ENCODE results near the gene KRTAP2-3.

DNA sequence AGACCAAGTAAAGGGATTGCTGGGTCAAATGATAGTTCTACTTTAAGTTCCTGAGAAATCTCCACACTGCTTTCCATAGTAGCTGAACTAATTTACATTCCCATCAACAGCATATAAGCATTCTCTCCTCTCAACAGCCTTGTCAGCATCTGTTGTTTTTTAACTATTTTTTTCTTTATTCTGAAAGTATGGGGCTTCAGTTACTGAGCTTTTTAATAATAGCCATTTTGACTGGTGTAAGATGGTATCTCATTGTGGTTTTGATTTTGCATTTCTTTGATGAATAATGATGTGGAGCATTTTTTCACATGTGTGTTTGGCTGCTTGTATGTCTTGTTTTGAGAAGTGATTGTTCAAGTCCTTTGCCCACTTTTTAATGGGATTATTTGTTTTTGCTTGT, 7.3 kb downstream of the KRTAP2-3 start:
- TF ChIP-seq, protein P1, sequence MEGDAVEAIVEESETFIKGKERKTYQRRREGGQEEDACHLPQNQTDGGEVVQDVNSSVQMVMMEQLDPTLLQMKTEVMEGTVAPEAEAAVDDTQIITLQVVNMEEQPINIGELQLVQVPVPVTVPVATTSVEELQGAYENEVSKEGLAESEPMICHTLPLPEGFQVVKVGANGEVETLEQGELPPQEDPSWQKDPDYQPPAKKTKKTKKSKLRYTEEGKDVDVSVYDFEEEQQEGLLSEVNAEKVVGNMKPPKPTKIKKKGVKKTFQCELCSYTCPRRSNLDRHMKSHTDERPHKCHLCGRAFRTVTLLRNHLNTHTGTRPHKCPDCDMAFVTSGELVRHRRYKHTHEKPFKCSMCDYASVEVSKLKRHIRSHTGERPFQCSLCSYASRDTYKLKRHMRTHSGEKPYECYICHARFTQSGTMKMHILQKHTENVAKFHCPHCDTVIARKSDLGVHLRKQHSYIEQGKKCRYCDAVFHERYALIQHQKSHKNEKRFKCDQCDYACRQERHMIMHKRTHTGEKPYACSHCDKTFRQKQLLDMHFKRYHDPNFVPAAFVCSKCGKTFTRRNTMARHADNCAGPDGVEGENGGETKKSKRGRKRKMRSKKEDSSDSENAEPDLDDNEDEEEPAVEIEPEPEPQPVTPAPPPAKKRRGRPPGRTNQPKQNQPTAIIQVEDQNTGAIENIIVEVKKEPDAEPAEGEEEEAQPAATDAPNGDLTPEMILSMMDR (conservative IDR thresholded peaks at IDR 0.05): no peak
- TF ChIP-seq ZFX (IDR thresholded peaks at IDR 0.05): no peak

All from C4-2B (cell line).